ENCODE measurements around the gene RAB11FIP5. TPM values are rescaled to one million over a fixed set of nuclear protein-coding genes. Genes with fewer than 3 reads are reported as not detected.

Gene RAB11FIP5
- total and polyA plus RNA-seq, 9 of the 15 experiments (the other 6 are each of a cell fraction or from before 2014, with no cell fraction given), result 1.7 to 14.4 (median 6.4) TPM

- Histone ChIP-seq H3K4me3 (no peak overlapping the region), H3K27ac (ENCODE audit: extremely low read depth, low read depth, low read length) (no peak overlapping the region), H3K4me2 (ENCODE audit: insufficient read depth, low read length) (no peak overlapping the region), H4K20me1 (replicated peaks; ENCODE audit: control insufficient read depth, insufficient read depth, low read length) (peaks cover 41% of the 10 kb centered on the region), H3K36me3 (ENCODE audit: control insufficient read depth, insufficient read depth, low read length) (peaks cover 4% of the 10 kb centered on the region; the same call in 1 of the 3 replicates), H3K27me3 (ENCODE audit: control insufficient read depth in 2 of 2, insufficient read depth in 2 of 2, low read length in 2 of 2) (no peaks in the 10 kb centered on the region), H3K4me1 (replicated peaks in 1 of 2; ENCODE audit: control insufficient read depth in 2 of 2, insufficient read depth in 2 of 2, low read length in 2 of 2) (peaks cover 0 to 17% of the 10 kb centered on the region in 2 experiments; a peak in 4 of 5 replicates), H2AFZ (ENCODE audit: low read depth, low read length) (no peak overlapping the region), H3K9me3 (replicated peaks; ENCODE audit: control insufficient read depth, insufficient read depth, low read depth, low read length) (no peaks in the 10 kb centered on the region), H3K9ac (ENCODE audit: insufficient read depth in 1 of 2, low read depth in 2 of 2, low read length in 2 of 2) (0 out of 4 replicates have a peak overlapping the region, but pooled peaks of 1 of the 2 experiments have one; percentile 42), H3K9me1 (ENCODE audit: control insufficient read depth, insufficient read depth, low read length) (no peaks in the 10 kb centered on the region), H3K79me2 (ENCODE audit: control insufficient read depth, insufficient read depth, low read length) (no peaks in the 10 kb centered on the region)
- in situ Hi-C loops (cut with MboI) (no loop called here), intact Hi-C loops (cut with micrococcal nuclease) (no loop called here)
- ChIA-PET CTCF (ENCODE audit: low intra/inter-chr PET ratio) (interaction anchor here (0.6 kb wide), 1 partner anchor 1113 kb away, joined by 3 read pairs; no protein-coding TSS in a partner anchor), POLR2A (interaction anchor here (1.0 kb wide), 1 partner anchor 63 kb away, joined by 3 read pairs; no protein-coding TSS in a partner anchor)
- DNase-seq (ENCODE audit: extremely low read depth in 1 of 4, low spot score in 3 of 4) (no peak), ATAC-seq (no peak), FAIRE-seq (no peak)
- WGBS (ENCODE audit: insufficient coverage, low coverage, missing lambda C conversion rate), result 43% methylated on average over 12 of the region's 13 CpGs
- no TSS peak for BruUV-seq (replicated peaks)
- TF ChIP-seq BCLAF1 (IDR thresholded peaks at IDR 0.05; ENCODE audit: borderline replicate concordance in 1 of 2, control insufficient read depth in 1 of 2, low read depth in 2 of 2, low read length in 1 of 2) (no peak), PBX2 (CRISPR knock-in tag; IDR thresholded peaks at IDR 0.05; ENCODE audit: low read depth) (no peak), PBX2 (tag; conservative IDR thresholded peaks at IDR 0.05; ENCODE audit: low read depth) (no peak), SMARCA4 (IDR thresholded peaks at IDR 0.05) (no peak), ZBTB34 (CRISPR knock-in tag; IDR thresholded peaks at IDR 0.05) (no peak), ZNF124 (CRISPR knock-in tag; IDR thresholded peaks at IDR 0.05) (no peak), ZBTB43 (CRISPR knock-in tag; IDR thresholded peaks at IDR 0.05) (no peak)
These were observed 30.0 kb downstream of the RAB11FIP5 start for GRCh38 chr2:73082523-73083410.
